T-helper 17 cell (primary cell): Measurements from ENCODE around the gene KIF26B. TPM values are rescaled to one million over a fixed set of nuclear protein-coding genes. Genes with fewer than 3 reads are reported as not detected.

Experiments
- ATAC-seq: fragments of 150-1000 bp; cut with Tn5 transposase; 2 replicates; pipeline ENCODE4 v1.10.0; 2021; ENCODE audit warnings: mild to moderate bottlenecking, moderate library complexity
- DNase-seq, 3 donors: peaks; one replicate each; pipeline versions ENCODE4 v3.0.0 to v3.0.0-alpha.2; 2020 to 2021
- H3K9me3 ChIP-seq: one replicate; pipeline ENCODE4 v1.7.0; 2013; ENCODE audit warnings: low read length, mild to moderate bottlenecking; ENCODE audit not compliant: control insufficient read depth, poor library complexity, severe bottlenecking
- H3K27ac Mint-ChIP-seq: one replicate; pipeline ENCODE4 v1.8.0; 2022; ENCODE audit warnings: mild to moderate bottlenecking, moderate library complexity, mixed read lengths
- H3K27me3 Mint-ChIP-seq: one replicate; pipeline ENCODE4 v1.8.0; 2022; ENCODE audit warnings: mixed read lengths
- H3K36me3 Mint-ChIP-seq: one replicate; pipeline ENCODE4 v1.8.0; 2022; ENCODE audit warnings: low read depth, mixed read lengths
- H3K4me1 Mint-ChIP-seq: one replicate; pipeline ENCODE4 v1.8.0; 2022; ENCODE audit warnings: mild to moderate bottlenecking, mixed read lengths
- H3K4me3 Mint-ChIP-seq: one replicate; pipeline ENCODE4 v1.8.0; 2022; ENCODE audit warnings: mild to moderate bottlenecking, moderate library complexity, mixed read lengths
- total RNA-seq, 4 donors: library from RNA in 2 of 4; stranded (reverse) in 2 of 4; gene quantifications; one replicate each; pipeline ENCODE4 v1.2.3 and lab custom pipeline; 2022 to 2026

Gene KIF26B
- total RNA-seq, 2 donors from 2014 or later: not detected

- no peak overlapping the region for H3K4me3 Mint-ChIP-seq
- H3K36me3 Mint-ChIP-seq: no peaks in the 10 kb centered on the region
- H3K27me3 Mint-ChIP-seq: peaks cover 17% of the 10 kb centered on the region
- DNase-seq: no peak
- no peak for ATAC-seq
- H3K27ac Mint-ChIP-seq: no peak overlapping the region
- H3K9me3 ChIP-seq: no peaks in the 10 kb centered on the region
- no peaks in the 10 kb centered on the region for H3K4me1 Mint-ChIP-seq
These were observed 256.7 kb downstream of the KIF26B start for GRCh38 chr1:245411245-245412036.

GRCh38 chr1:245412306-245412705 is 257.5 kb downstream of the KIF26B start:
- no peak overlapping the region for H3K27ac Mint-ChIP-seq

GRCh38 chr1:245416781-245417180 is 262.0 kb downstream of the KIF26B start:
- no peaks in the 10 kb centered on the region for H3K4me1 Mint-ChIP-seq
- DNase-seq (no peak), ATAC-seq (no peak)
- H3K4me3 Mint-ChIP-seq: no peak overlapping the region
- no peak overlapping the region for H3K27ac Mint-ChIP-seq
- peaks cover 38% of the 10 kb centered on the region for H3K27me3 Mint-ChIP-seq
- no peaks in the 10 kb centered on the region for H3K36me3 Mint-ChIP-seq
- no peaks in the 10 kb centered on the region for H3K9me3 ChIP-seq

More at GRCh38 chr1:245412306-245412705, 257.5 kb downstream of the KIF26B start:
- DNase-seq (no peak), ATAC-seq (no peak)
- H3K9me3 ChIP-seq: no peaks in the 10 kb centered on the region
- Mint-ChIP-seq H3K36me3 (no peaks in the 10 kb centered on the region), H3K4me1 (no peaks in the 10 kb centered on the region), H3K4me3 (no peak overlapping the region), H3K27me3 (peaks cover 20% of the 10 kb centered on the region)

- no peak overlapping the region for H3K27ac Mint-ChIP-seq
- no peaks in the 10 kb centered on the region for H3K4me1 Mint-ChIP-seq
- H3K27me3 Mint-ChIP-seq: peaks cover 28% of the 10 kb centered on the region
- H3K9me3 ChIP-seq: no peaks in the 10 kb centered on the region
- H3K4me3 Mint-ChIP-seq: no peak overlapping the region
- DNase-seq: no peak
- no peak for ATAC-seq
- no peaks in the 10 kb centered on the region for H3K36me3 Mint-ChIP-seq
These were observed 263.3 kb downstream of the KIF26B start for GRCh38 chr1:245418077-245418476.

- ATAC-seq (no peak), DNase-seq (no peak)
- Mint-ChIP-seq H3K36me3 (no peaks in the 10 kb centered on the region), H3K27ac (no peak overlapping the region), H3K27me3 (peaks cover 28% of the 10 kb centered on the region), H3K4me3 (no peak overlapping the region), H3K4me1 (no peaks in the 10 kb centered on the region)
- H3K9me3 ChIP-seq: no peaks in the 10 kb centered on the region
These were observed 264.7 kb downstream of the KIF26B start for GRCh38 chr1:245419461-245419978.

GRCh38 chr1:245419989-245420388 is 265.2 kb downstream of the KIF26B start:
- no peaks in the 10 kb centered on the region for H3K9me3 ChIP-seq
- H3K27ac Mint-ChIP-seq: no peak overlapping the region
- H3K27me3 Mint-ChIP-seq: peaks cover 28% of the 10 kb centered on the region
- ATAC-seq (no peak), DNase-seq (no peak)
- H3K36me3 Mint-ChIP-seq: no peaks in the 10 kb centered on the region
- no peaks in the 10 kb centered on the region for H3K4me1 Mint-ChIP-seq
- no peak overlapping the region for H3K4me3 Mint-ChIP-seq

GRCh38 chr1:245420926-245421325 is 266.1 kb downstream of the KIF26B start:
- H3K4me1 Mint-ChIP-seq: no peaks in the 10 kb centered on the region
- H3K4me3 Mint-ChIP-seq: no peak overlapping the region
- H3K27ac Mint-ChIP-seq: no peak overlapping the region
- peaks cover 28% of the 10 kb centered on the region for H3K27me3 Mint-ChIP-seq
- H3K36me3 Mint-ChIP-seq: no peaks in the 10 kb centered on the region
- ATAC-seq (no peak), DNase-seq (no peak)
- H3K9me3 ChIP-seq: no peaks in the 10 kb centered on the region

GRCh38 chr1:245428681-245429080 is 273.9 kb downstream of the KIF26B start:
- Mint-ChIP-seq H3K27me3 (peaks cover 13% of the 10 kb centered on the region), H3K27ac (no peak overlapping the region), H3K4me3 (no peak overlapping the region), H3K4me1 (no peaks in the 10 kb centered on the region), H3K36me3 (no peaks in the 10 kb centered on the region)
- H3K9me3 ChIP-seq: no peaks in the 10 kb centered on the region
- no peak for DNase-seq
- no peak for ATAC-seq

- Mint-ChIP-seq H3K27ac (no peak overlapping the region), H3K4me1 (no peaks in the 10 kb centered on the region), H3K36me3 (no peaks in the 10 kb centered on the region), H3K27me3 (peaks cover 13% of the 10 kb centered on the region), H3K4me3 (no peak overlapping the region)
- DNase-seq (no peak), ATAC-seq (no peak)
- no peaks in the 10 kb centered on the region for H3K9me3 ChIP-seq
These were observed 276.9 kb downstream of the KIF26B start for GRCh38 chr1:245431706-245432105.

- H3K4me3 Mint-ChIP-seq: no peak overlapping the region
- peaks cover 13% of the 10 kb centered on the region for H3K27me3 Mint-ChIP-seq
- no peaks in the 10 kb centered on the region for H3K36me3 Mint-ChIP-seq
- no peaks in the 10 kb centered on the region for H3K9me3 ChIP-seq
- no peak overlapping the region for H3K27ac Mint-ChIP-seq
- H3K4me1 Mint-ChIP-seq: no peaks in the 10 kb centered on the region
- DNase-seq: no peak
- ATAC-seq: no peak
These were observed 277.6 kb downstream of the KIF26B start for GRCh38 chr1:245432228-245432875.

GRCh38 chr1:245433561-245433960 is 278.8 kb downstream of the KIF26B start:
- no peak overlapping the region for H3K4me3 Mint-ChIP-seq
- DNase-seq (no peak), ATAC-seq (no peak)
- peaks cover 13% of the 10 kb centered on the region for H3K27me3 Mint-ChIP-seq
- no peaks in the 10 kb centered on the region for H3K4me1 Mint-ChIP-seq
- no peaks in the 10 kb centered on the region for H3K36me3 Mint-ChIP-seq
- no peak overlapping the region for H3K27ac Mint-ChIP-seq
- H3K9me3 ChIP-seq: no peaks in the 10 kb centered on the region

- Mint-ChIP-seq H3K36me3 (no peaks in the 10 kb centered on the region), H3K27ac (no peak overlapping the region), H3K4me3 (no peak overlapping the region), H3K27me3 (peaks cover 13% of the 10 kb centered on the region), H3K4me1 (no peaks in the 10 kb centered on the region)
- H3K9me3 ChIP-seq: no peaks in the 10 kb centered on the region
- no peak for DNase-seq
- ATAC-seq: no peak
These were observed 279.5 kb downstream of the KIF26B start for GRCh38 chr1:245434280-245434679.

- ATAC-seq: no peak
- H3K4me3 Mint-ChIP-seq: no peak overlapping the region
- no peaks in the 10 kb centered on the region for H3K36me3 Mint-ChIP-seq
- no peak for DNase-seq
- no peaks in the 10 kb centered on the region for H3K4me1 Mint-ChIP-seq
- H3K27ac Mint-ChIP-seq: no peak overlapping the region
- H3K27me3 Mint-ChIP-seq: peaks cover 25% of the 10 kb centered on the region
- no peaks in the 10 kb centered on the region for H3K9me3 ChIP-seq
These were observed 281.6 kb downstream of the KIF26B start for GRCh38 chr1:245436407-245436806.
